Dendritic cell treated with granulocyte-macrophage colony-stimulating factor and Interleukin-4, amounts not matched to agents 40 ng/mL and 50 ng/mL, for 4 days (primary cell): ENCODE measurements around the gene IMPDH2.

Experiments
- H3K27ac Mint-ChIP-seq: one replicate; pipeline ENCODE4 v1.8.0; 2022; ENCODE audit warnings: mild to moderate bottlenecking, mixed read lengths
- H3K27me3 Mint-ChIP-seq: one replicate; pipeline ENCODE4 v1.8.0; 2022; ENCODE audit warnings: mild to moderate bottlenecking, mixed read lengths
- H3K36me3 Mint-ChIP-seq: one replicate; pipeline ENCODE4 v1.8.0; 2022; ENCODE audit warnings: low read depth, mixed read lengths
- H3K4me1 Mint-ChIP-seq: one replicate; pipeline ENCODE4 v1.8.0; 2022; ENCODE audit warnings: low read depth, mixed read lengths
- H3K4me3 Mint-ChIP-seq: one replicate; pipeline ENCODE4 v1.8.0; 2022; ENCODE audit warnings: mild to moderate bottlenecking, moderate library complexity, mixed read lengths
- H3K9me3 Mint-ChIP-seq: one replicate; pipeline ENCODE4 v1.8.0; 2022; ENCODE audit warnings: mixed read lengths
- intact Hi-C: fragments of 100-400 bp; cut with micrococcal nuclease; formaldehyde crosslinking; loops from one replicate; pipeline ENCODE4 v1.15.0; 2022

The IMPDH2 gene

GRCh38 chr3:48990636-48991469, 38.3 kb downstream of the IMPDH2 start:
- Mint-ChIP-seq H3K36me3 (peaks cover 31% of the 10 kb centered on the region), H3K4me1 (peaks cover 41% of the 10 kb centered on the region), H3K27ac (peak overlapping the region; percentile 78), H3K9me3 (no peaks in the 10 kb centered on the region), H3K27me3 (no peaks in the 10 kb centered on the region), H3K4me3 (peak overlapping the region; percentile 85)
- intact Hi-C loops, result loop anchor here (5.0 kb wide), 1 partner anchor 36 kb away; the partner anchor contains the start of gene IMPDH2

DNA sequence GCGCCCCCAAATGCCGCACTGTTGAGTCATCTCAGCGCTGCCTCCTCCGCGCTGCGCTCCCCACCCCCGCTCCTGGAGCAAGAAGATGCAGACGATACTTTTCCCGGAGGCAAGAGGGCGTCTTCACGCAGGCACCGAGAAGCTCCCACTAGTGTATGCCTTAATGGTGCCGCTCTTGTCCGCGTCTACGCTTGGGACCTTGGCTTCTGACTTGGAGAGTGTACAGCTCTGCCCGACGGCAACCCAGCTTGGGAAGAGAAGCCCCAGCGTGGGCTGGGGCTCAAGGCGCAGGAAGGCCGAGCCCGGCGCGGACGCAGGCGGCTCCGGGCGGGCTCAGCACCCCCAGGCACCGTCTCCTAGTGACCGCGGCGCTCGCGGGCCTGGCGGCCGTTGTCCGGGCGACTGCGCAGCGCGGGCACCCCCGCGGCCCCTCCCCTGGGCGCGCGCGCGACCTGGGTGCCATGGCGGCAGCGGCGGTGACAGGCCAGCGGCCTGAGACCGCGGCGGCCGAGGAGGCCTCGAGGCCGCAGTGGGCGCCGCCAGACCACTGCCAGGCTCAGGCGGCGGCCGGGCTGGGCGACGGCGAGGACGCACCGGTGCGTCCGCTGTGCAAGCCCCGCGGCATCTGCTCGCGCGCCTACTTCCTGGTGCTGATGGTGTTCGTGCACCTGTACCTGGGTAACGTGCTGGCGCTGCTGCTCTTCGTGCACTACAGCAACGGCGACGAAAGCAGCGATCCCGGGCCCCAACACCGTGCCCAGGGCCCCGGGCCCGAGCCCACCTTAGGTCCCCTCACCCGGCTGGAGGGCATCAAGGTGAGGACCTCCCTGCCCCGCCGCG, 39.2 kb downstream of the IMPDH2 start, which contains the start of gene P4HTM:
Gene P4HTM (plus strand): TSS at position 446 of the 840 bp plus-strand sequence. CDS start 16 bp downstream, at position 462.
- H3K27ac Mint-ChIP-seq, result peak within 1 kb of the TSS; percentile 81
- H3K4me1 Mint-ChIP-seq, result peaks cover 41% of the 10 kb centered on the region
- intact Hi-C loops, result loop anchor here (5.0 kb wide), 1 partner anchor 37 kb away; the partner anchor contains the start of gene IMPDH2

DNA sequence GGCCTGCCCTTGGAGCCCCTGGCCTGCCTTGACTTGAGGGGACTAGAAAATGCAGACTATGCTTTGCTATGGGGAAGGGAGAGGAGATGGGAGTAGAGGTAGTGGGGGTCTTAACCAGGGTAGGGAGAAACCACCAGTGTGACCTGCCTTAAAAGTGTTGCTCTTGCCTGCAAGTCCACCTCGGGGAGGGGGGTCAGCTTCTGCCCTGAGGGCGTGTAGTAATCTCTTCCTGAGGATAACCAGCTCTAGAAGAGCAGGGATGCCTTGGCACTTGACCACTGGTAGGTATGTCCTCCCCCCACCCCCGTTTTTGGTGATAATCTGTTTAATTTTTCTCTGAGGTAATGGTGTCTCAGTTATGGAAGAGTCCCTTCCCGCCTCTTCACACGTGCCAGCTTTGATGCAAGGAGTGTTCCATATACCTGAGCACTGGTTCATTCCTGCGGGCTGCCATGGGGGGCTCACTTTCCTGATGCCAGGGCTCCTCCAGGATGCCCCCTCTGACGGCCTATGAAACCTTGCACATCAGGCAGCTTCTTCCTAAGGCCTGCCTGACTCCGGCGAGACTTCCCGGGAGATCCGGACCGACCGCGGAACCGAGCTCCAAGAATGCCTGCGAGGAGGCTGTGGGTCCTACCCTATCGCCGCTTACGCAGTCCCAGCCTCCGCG, 39.9 kb downstream of the IMPDH2 start:
- H3K27ac Mint-ChIP-seq, result peak overlapping the region; percentile 81
- H3K27me3 Mint-ChIP-seq, result no peaks in the 10 kb centered on the region
- intact Hi-C loops, result no loop called here
- H3K36me3 Mint-ChIP-seq, result peaks cover 31% of the 10 kb centered on the region
- H3K4me3 Mint-ChIP-seq, result peak overlapping the region; percentile 83
- H3K9me3 Mint-ChIP-seq, result no peaks in the 10 kb centered on the region
- peaks cover 48% of the 10 kb centered on the region for H3K4me1 Mint-ChIP-seq

More for the DNA sequence above, 39.2 kb downstream of the IMPDH2 start, which contains the start of gene P4HTM:
- H3K4me3 Mint-ChIP-seq, result peak within 1 kb of the TSS; percentile 85
- H3K9me3 Mint-ChIP-seq, result no peaks in the 10 kb centered on the region
- H3K36me3 Mint-ChIP-seq, result peaks cover 31% of the 10 kb centered on the region
- H3K27me3 Mint-ChIP-seq, result no peaks in the 10 kb centered on the region

DNA sequence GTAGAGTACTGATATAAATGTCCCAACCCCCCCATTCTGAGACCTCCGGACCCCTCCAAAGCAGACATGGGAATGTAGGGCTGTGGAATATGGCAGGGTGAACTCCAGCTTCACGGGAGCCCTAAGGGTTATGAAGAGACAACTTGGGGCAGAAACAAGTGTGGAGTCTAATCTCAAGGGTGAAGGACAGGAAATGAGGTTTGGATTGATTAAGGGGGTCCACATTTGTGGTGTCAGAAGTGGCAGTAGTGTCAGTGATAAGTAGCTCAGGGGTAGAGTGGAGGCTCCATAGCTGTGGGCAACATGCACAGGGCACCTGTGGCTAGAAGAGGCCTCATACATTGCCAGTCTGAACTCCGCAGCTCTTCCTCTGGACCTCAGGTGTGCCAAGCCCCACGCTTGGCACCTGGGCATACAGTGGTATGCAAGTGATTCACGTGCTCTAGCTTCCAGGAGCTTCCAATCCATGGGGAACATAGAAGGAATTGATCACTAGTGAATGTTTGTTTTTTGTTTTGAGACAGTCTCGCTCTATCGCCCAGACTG, 43.3 kb downstream of the IMPDH2 start:
- Mint-ChIP-seq H3K9me3 (no peaks in the 10 kb centered on the region), H3K4me1 (peaks cover 46% of the 10 kb centered on the region), H3K36me3 (peaks cover 62% of the 10 kb centered on the region), H3K4me3 (no peak overlapping the region), H3K27ac (no peak overlapping the region), H3K27me3 (no peaks in the 10 kb centered on the region)
- intact Hi-C loops, result no loop called here

- Mint-ChIP-seq H3K9me3 (no peaks in the 10 kb centered on the region), H3K27ac (peak overlapping the region; percentile 61), H3K4me1 (peaks cover 40% of the 10 kb centered on the region), H3K4me3 (no peak overlapping the region), H3K27me3 (no peaks in the 10 kb centered on the region), H3K36me3 (peaks cover 69% of the 10 kb centered on the region)
- intact Hi-C loops, result no loop called here
Observed at GRCh38 chr3:48984663-48985062, 44.5 kb downstream of the IMPDH2 start.

DNA sequence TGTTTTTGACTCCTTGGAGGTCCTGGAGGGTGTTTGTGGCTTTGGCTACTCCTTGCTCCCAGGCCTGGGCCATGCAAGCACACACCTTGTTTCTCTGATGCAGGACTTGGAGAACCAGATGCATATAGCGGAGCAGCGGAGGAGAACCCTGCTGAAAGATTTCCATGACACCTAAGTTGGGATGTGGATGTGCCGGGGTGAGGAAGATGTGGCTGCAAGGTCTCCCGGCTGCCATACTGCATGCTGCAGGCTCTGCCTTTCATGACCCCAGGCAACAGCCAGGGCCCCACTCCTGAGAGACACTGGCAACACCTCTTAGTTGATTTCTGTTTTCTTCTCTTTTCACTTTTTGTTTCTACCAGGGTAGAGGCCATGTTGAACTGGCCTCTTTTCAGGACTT, 46.1 kb downstream of the IMPDH2 start:
- intact Hi-C loops, result no loop called here
- H3K27ac Mint-ChIP-seq, result peak overlapping the region; percentile 61
- H3K9me3 Mint-ChIP-seq, result no peaks in the 10 kb centered on the region
- no peak overlapping the region for H3K4me3 Mint-ChIP-seq
- no peaks in the 10 kb centered on the region for H3K27me3 Mint-ChIP-seq
- peaks cover 29% of the 10 kb centered on the region for H3K4me1 Mint-ChIP-seq
- peaks cover 84% of the 10 kb centered on the region for H3K36me3 Mint-ChIP-seq

GRCh38 chr3:48982686-48983085, 46.5 kb downstream of the IMPDH2 start:
- Mint-ChIP-seq H3K27me3 (no peaks in the 10 kb centered on the region), H3K27ac (no peak overlapping the region), H3K9me3 (no peaks in the 10 kb centered on the region), H3K36me3 (peaks cover 88% of the 10 kb centered on the region), H3K4me3 (no peak overlapping the region), H3K4me1 (peaks cover 25% of the 10 kb centered on the region)
- intact Hi-C loops, result no loop called here

- Mint-ChIP-seq H3K27me3 (no peaks in the 10 kb centered on the region), H3K4me1 (peaks cover 25% of the 10 kb centered on the region), H3K9me3 (no peaks in the 10 kb centered on the region), H3K36me3 (peaks cover 95% of the 10 kb centered on the region), H3K4me3 (no peak overlapping the region), H3K27ac (no peak overlapping the region)
- intact Hi-C loops, result no loop called here
Observed at GRCh38 chr3:48982016-48982415, 47.2 kb downstream of the IMPDH2 start.

DNA sequence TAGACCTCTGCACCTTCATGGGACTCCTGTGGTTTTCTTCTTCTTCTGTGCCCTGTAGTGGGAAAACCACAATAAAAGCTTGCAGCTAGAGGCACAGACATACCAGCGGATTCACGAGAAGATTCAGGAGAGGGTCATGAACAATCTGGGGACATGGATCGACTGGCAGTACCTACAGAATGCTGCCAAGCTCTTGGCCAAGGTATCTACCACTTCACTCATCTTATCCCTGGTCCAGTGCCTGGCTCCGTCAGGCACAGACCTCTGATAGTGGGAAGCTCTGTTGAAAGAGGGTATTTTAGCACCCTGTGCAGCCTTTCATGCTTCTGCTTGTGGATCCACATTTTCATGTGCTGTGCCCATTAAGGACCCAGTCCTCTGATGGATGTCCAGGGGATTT, 48.9 kb downstream of the IMPDH2 start:
- Mint-ChIP-seq H3K36me3 (peaks cover 97% of the 10 kb centered on the region), H3K4me1 (peaks cover 25% of the 10 kb centered on the region), H3K27me3 (no peaks in the 10 kb centered on the region), H3K27ac (no peak overlapping the region), H3K4me3 (no peak overlapping the region), H3K9me3 (no peaks in the 10 kb centered on the region)
- intact Hi-C loops, result no loop called here

DNA sequence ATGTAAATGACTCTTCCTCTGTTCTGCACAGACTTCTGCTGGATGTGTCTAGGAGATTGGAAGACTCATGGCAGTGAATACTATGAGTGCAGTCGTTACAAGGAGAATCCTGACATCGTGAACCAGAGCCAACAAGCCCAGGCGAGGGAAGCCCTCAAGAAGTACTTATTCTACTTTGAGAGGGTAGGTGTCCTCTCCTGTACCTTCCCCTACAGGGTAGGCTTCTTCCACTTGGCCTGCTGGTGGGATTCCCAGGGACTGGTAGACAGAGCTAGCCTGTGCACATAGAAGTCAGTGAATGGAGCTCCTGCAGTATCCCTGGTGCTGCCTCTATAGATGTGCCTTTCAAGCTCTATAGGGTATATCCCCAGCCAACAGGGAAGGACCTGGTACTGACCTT, 49.7 kb downstream of the IMPDH2 start:
- H3K27me3 Mint-ChIP-seq, result no peaks in the 10 kb centered on the region
- H3K4me1 Mint-ChIP-seq, result peaks cover 18% of the 10 kb centered on the region
- no peak overlapping the region for H3K4me3 Mint-ChIP-seq
- no peaks in the 10 kb centered on the region for H3K9me3 Mint-ChIP-seq
- intact Hi-C loops, result no loop called here
- peaks cover 97% of the 10 kb centered on the region for H3K36me3 Mint-ChIP-seq
- H3K27ac Mint-ChIP-seq, result no peak overlapping the region
